C4-2B (cell line): ENCODE results near the gene ADGRG6.

Experiments used
- H3K27ac ChIP-seq: fragments of 450-650 bp; 2 replicates; pipeline ENCODE4 v1.5.1; 2017
- ZFX ChIP-seq: fragments of 450-650 bp; IDR thresholded peaks from 2 replicates; pipeline ENCODE4 v1.6.1; 2017
- TF ChIP-seq, protein P1 (sequence below): fragments of 450-650 bp; conservative IDR thresholded peaks from 2 replicates; pipeline ENCODE4 v1.5.1; 2017; ENCODE audit warnings: mild to moderate bottlenecking

ADGRG6 gene

DNA sequence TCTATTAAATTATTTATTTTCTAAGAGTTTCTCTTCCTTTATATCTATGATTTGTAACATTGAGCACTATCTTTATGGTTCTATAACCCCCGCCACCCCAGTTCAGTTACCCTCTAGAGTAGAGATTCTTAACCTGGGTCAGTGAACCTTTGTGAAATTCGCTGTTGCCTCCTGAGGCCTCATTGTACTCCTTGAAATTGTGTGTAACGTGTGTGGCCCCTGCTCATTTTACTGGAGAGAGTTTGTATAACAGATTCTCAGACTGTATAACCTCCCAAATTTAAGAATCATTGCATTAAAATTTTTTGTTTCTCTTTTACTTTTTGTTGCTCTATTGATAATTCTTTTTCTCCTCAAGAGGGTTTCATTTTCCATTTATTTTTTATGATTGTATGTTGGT lies 65.3 kb downstream of the ADGRG6 start:
- peak overlapping the region; percentile 56; the same call in 1 of the 2 replicates for H3K27ac ChIP-seq
- TF ChIP-seq ZFX = no peak
- TF ChIP-seq, protein P1, sequence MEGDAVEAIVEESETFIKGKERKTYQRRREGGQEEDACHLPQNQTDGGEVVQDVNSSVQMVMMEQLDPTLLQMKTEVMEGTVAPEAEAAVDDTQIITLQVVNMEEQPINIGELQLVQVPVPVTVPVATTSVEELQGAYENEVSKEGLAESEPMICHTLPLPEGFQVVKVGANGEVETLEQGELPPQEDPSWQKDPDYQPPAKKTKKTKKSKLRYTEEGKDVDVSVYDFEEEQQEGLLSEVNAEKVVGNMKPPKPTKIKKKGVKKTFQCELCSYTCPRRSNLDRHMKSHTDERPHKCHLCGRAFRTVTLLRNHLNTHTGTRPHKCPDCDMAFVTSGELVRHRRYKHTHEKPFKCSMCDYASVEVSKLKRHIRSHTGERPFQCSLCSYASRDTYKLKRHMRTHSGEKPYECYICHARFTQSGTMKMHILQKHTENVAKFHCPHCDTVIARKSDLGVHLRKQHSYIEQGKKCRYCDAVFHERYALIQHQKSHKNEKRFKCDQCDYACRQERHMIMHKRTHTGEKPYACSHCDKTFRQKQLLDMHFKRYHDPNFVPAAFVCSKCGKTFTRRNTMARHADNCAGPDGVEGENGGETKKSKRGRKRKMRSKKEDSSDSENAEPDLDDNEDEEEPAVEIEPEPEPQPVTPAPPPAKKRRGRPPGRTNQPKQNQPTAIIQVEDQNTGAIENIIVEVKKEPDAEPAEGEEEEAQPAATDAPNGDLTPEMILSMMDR = no peak

DNA sequence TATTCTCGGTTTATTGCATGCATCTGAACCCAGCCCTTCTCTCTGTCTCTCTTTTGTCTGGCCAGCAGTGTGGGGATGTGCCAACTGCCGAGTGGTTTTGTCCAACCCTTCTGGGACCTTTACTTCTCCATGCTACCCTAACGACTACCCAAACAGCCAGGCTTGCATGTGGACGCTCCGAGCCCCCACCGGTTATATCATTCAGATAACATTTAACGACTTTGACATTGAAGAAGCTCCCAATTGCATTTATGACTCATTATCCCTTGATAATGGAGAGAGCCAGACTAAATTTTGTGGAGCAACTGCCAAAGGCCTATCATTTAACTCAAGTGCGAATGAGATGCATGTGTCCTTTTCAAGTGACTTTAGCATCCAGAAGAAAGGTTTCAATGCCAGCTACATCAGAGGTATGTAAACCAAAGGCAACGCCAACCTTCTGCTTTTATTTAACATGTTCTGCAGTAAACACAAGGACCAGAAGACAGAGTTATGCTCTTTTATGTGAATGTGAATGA lies 65.8 kb downstream of the ADGRG6 start:
- TF ChIP-seq, protein P1 = no peak
- no peak for TF ChIP-seq ZFX

DNA sequence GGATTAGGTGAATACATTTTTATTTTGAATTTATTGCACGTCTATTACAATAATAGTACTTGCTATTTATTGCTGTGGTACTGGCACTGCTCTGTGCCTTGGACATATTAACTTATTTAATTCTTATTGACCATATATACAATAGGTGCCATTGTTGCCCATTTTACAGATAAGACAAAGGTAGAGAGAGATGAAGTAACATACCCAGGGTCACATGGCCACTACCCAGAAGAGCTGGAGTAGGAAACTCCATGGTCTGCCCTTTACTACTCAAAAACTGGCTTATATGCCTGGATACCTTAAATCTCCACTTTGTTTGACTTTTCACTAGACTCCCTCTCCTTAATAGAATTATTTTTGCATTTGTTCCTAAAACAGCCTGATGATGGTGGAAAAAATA lies 67.5 kb downstream of the ADGRG6 start:
- H3K27ac ChIP-seq = no peak overlapping the region
- TF ChIP-seq ZFX = no peak
- TF ChIP-seq, protein P1 = no peak

More for the DNA sequence above, 65.8 kb downstream of the ADGRG6 start:
- peak overlapping the region; percentile 56; the same call in 1 of the 2 replicates for H3K27ac ChIP-seq

DNA sequence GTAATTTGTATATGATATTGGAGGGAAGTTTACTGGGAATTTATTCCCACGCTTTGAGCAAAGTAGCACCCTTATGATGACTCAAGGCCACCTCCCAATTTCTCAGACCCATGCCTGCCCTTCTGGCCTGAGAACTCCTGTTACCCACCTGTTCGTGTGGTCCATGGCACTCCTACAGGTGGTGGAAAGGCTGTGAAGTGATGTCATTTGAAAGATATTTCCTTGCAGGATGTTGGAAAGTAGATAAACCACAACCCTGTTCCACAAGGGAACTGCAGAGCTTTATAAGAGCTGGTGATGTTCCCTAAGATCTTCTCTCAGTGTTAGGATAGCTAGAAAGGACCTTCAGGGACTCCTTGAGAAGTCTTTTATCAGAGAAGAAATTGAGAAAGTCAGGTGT lies 70.5 kb downstream of the ADGRG6 start:
- no peak for TF ChIP-seq ZFX
- TF ChIP-seq, protein P1 = no peak
- no peak overlapping the region for H3K27ac ChIP-seq

DNA sequence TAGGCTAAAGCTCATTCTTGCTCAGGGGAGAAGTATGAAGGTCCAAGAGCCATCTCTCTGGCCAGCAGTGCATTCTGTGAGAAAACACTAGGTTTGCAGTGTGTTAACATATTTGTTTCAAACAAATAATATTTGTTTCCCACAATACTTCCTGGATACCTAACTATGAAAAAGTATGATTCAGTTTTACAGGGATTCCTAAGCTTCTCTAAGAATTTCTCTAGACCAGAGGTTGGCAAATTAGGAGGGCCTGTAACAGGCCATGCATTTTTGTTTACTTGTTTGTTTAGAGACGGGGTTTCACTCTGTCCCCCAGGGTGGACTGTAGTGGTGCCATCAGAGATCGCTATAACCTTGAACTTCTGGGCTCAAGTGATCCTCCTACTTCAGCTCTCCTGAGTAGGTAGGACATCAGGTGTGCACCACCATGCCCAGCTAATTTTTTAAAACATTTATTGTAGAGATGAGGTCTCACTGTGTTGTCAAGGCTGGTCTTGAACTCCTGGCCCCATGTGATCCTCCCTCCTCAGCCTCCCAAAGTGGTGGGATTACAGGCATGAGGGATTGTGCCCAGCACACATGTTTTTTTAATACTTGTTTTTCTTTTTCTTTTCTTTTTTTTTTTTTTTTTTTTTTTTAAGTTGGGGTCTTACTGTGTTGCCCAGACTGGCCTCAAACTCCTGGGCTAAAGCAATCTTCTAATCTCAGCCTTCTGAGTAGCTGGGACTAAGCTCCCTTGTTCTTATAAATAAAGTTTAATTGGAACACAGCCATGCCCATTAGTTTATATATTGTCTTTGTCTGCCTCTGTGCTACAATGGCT lies 71.7 kb downstream of the ADGRG6 start:
- TF ChIP-seq, protein P1 = no peak
- TF ChIP-seq ZFX = no peak
- H3K27ac ChIP-seq = peak overlapping the region; percentile 33; the same call in 1 of the 2 replicates

DNA sequence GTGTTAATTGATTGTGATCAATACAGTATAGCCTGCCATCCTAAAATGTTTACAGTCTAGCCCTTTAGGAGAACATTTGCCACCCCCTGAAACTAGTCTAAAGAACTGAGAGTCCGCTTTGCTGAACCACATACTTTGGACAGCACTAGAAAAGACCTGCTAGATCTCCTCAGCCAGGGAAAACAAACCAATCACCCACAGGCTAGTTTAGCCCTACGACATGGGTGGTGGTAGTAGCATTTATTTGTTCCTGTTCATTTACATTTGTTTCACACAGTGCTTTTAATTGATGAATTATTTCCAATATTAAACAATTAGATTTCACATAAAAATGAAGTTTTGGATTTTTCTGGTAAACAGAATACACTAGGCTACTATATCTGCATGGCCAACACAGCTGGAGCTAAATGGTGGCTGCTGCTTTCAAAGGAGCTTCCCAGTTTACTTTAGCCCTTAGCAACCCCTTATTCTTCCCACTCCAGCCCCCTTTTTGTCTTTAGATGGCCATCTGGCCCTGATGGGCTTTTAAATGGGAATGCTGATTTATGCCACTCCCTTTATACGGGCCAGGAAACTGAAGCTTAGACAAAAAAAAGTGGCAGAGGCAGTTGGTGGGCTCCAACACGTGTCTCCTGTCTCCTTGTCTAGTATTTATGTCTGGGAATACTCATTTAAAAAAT lies 72.4 kb downstream of the ADGRG6 start:
- peak overlapping the region; percentile 24; the same call in 1 of the 2 replicates for H3K27ac ChIP-seq
- TF ChIP-seq, protein P1 = no peak
- TF ChIP-seq ZFX = no peak
